Stomach (tissue), 9 donors: ENCODE results near the gene TREM1. TPM values are rescaled to one million over a fixed set of nuclear protein-coding genes. Genes with fewer than 3 reads are reported as not detected.

ENCODE experiments used
- DNase-seq, 2 donors: peaks; one replicate each; pipeline versions ENCODE4 v3.0.0 to v3.0.0-alpha.2; 2013 to 2019
- H3K27ac ChIP-seq, 5 donors: fragments of 200-600 bp in 4 of 5; sonication (generic) in 4 of 5; one replicate each; pipeline ENCODE4 v1.5.1; 2013 to 2019; ENCODE audit warnings: mild to moderate bottlenecking in 1 of 5, moderate library complexity in 1 of 5
- H3K27me3 ChIP-seq, 3 donors: fragments of 200-600 bp; sonication (generic); one replicate each; pipeline ENCODE4 v1.5.1; 2017 to 2019; ENCODE audit warnings: mixed run types in 1 of 3
- H3K36me3 ChIP-seq, 4 donors: fragments of 200-600 bp; sonication (generic); 1 replicate in 3 of 4; 2 replicates in 1 of 4; pipeline ENCODE4 v1.5.1; 2016 to 2019
- H3K4me1 ChIP-seq, 4 donors: fragments of 200-600 bp; sonication (generic); one replicate each; pipeline ENCODE4 v1.5.1; 2016 to 2019
- H3K4me3 ChIP-seq, 4 donors: fragments of 200-600 bp; sonication (generic) in 3 of 4; one replicate each; pipeline ENCODE4 v1.5.1; 2016 to 2019; ENCODE audit warnings: mild to moderate bottlenecking in 1 of 4
- H3K9me3 ChIP-seq, 4 donors: fragments of 200-600 bp; sonication (generic); one replicate each; pipeline ENCODE4 v1.5.1; 2016 to 2019
- EP300 ChIP-seq: sonication (generic); formaldehyde crosslinking; IDR thresholded peaks from one replicate; pipeline ENCODE4 v1.6.1; 2017; ENCODE audit warnings: antibody characterized with exemption
- POLR2A ChIP-seq, 4 donors: fragments of 450-650 bp; IDR thresholded peaks; one replicate each; pipeline ENCODE4 v1.6.1; 2016; ENCODE audit warnings: antibody characterized with exemption in 4 of 4, control low read depth in 2 of 4, mild to moderate bottlenecking in 1 of 4, moderate library complexity in 1 of 4
- POLR2AphosphoS5 ChIP-seq, 3 donors: sonication (generic); formaldehyde crosslinking; IDR thresholded peaks; one replicate each; pipeline ENCODE4 v1.6.1; 2016; ENCODE audit warnings: antibody characterized with exemption in 3 of 3
- WGBS, 5 donors: extraction: QIAGEN DNeasy Blood & Tissue Kit in 3 of 5; methylation state at CpG; one replicate each; pipeline versions ENCODE4 v1.1.5 to v1.1.7; 2013 to 2018; 5-methylcytosine and 5-hydroxymethylcytosine counted together
- intact Hi-C: fragments of 100-400 bp; cut with DNase I; formaldehyde crosslinking; loops from one replicate; pipeline ENCODE4 v1.15.1; 2023; ENCODE audit warnings: low total_unique reads
- polyA plus RNA-seq, 3 donors: library from polyadenylated mRNA; stranded (reverse); fragments of 200-250 nt; gene quantifications; one replicate each; pipeline ENCODE4 v1.2.3, GENCODE V29; 2013
- total RNA-seq, 5 donors: library from RNA; depleted of rRNA; stranded (reverse); fragments of >200 nt; gene quantifications; one replicate each; pipeline versions ENCODE4 v1.1.0 to v1.2.3, GENCODE V29; 2014 to 2016
- TF ChIP-seq, protein P1 (sequence below), 7 experiments: fragments of 450-650 bp in 4 of 7; fragments of 200-600 bp in 3 of 7; sonication (generic) in 3 of 7; IDR thresholded peaks; one replicate each; pipeline ENCODE4 v1.5.1; 2016 to 2019; ENCODE audit warnings: antibody characterized with exemption in 7 of 7, control low read depth in 2 of 7, mild to moderate bottlenecking in 1 of 7
- donor health status: healthy with polysubstance abuse.
- donor health status: Bipolar disorder and iron deficiency.
- donor health status: healthy.

The TREM1 gene
- total and polyA plus RNA-seq, 8 donors, result 0.10 to 7.7 (median 1.7) TPM; not detected in 5

DNA sequence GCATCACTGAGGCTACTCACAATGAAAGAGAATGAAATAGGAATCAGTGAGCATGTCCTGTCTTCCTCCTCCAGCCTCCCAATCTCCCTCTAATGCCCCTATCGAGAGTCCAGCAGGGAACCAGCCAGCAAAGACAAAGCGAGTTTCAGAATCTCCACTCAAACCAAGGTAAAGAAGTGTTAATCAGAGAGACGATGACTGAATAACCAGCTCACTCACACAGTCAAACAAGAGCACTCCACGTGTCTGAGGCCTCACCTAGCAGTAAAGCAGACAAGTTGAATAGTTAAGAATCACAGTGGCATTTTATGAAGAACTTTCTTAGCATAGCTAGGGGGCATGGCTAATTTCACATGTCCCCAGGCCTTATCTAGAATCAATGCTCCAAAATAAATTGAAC, 3.3 kb upstream of the TREM1 start:
- TF ChIP-seq POLR2A (IDR thresholded peaks at IDR 0.05) (no peak), EP300 (no peak), POLR2AphosphoS5 (IDR thresholded peaks at IDR 0.05) (no peak)
- TF ChIP-seq, protein P1, sequence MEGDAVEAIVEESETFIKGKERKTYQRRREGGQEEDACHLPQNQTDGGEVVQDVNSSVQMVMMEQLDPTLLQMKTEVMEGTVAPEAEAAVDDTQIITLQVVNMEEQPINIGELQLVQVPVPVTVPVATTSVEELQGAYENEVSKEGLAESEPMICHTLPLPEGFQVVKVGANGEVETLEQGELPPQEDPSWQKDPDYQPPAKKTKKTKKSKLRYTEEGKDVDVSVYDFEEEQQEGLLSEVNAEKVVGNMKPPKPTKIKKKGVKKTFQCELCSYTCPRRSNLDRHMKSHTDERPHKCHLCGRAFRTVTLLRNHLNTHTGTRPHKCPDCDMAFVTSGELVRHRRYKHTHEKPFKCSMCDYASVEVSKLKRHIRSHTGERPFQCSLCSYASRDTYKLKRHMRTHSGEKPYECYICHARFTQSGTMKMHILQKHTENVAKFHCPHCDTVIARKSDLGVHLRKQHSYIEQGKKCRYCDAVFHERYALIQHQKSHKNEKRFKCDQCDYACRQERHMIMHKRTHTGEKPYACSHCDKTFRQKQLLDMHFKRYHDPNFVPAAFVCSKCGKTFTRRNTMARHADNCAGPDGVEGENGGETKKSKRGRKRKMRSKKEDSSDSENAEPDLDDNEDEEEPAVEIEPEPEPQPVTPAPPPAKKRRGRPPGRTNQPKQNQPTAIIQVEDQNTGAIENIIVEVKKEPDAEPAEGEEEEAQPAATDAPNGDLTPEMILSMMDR (IDR thresholded peaks at IDR 0.05), result no peak
- no peaks in the 10 kb centered on the region for H3K4me1 ChIP-seq
- H3K4me3 ChIP-seq, result no peak overlapping the region
- H3K27me3 ChIP-seq, result peaks cover 0 to 15% (median 4%) of the 10 kb centered on the region in 3 donors
- 60 to 77% (median 76%) methylated on average over 4 of the region's 4 CpGs for WGBS, 5 donors
- H3K9me3 ChIP-seq, result no peaks in the 10 kb centered on the region
- no peak overlapping the region for H3K27ac ChIP-seq
- DNase-seq, result no peak
- H3K36me3 ChIP-seq, result no peaks in the 10 kb centered on the region
- intact Hi-C loops, result no loop called here

DNA sequence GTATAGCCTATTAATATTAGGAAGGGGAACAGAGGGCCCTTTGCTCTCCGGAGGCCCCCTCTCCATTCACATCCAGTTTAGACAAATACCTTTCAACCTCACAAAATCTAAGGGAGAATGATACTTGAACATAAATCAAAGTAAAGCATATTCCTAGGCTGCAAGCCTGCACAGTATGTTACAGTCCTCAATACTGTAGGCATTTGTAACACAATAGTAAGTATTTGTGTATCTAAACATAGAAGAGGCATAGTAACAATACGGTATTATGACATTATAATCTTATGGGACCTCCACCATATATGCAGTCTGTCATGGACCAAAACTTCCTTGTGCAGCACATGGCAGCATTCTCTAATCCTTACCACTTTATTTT, 2.3 kb upstream of the TREM1 start:
- intact Hi-C loops, result no loop called here
- WGBS, 5 donors, result 59 to 87% (median 77%) methylated on average over 2 of the region's 2 CpGs
- H3K4me1 ChIP-seq, result no peaks in the 10 kb centered on the region

DNA sequence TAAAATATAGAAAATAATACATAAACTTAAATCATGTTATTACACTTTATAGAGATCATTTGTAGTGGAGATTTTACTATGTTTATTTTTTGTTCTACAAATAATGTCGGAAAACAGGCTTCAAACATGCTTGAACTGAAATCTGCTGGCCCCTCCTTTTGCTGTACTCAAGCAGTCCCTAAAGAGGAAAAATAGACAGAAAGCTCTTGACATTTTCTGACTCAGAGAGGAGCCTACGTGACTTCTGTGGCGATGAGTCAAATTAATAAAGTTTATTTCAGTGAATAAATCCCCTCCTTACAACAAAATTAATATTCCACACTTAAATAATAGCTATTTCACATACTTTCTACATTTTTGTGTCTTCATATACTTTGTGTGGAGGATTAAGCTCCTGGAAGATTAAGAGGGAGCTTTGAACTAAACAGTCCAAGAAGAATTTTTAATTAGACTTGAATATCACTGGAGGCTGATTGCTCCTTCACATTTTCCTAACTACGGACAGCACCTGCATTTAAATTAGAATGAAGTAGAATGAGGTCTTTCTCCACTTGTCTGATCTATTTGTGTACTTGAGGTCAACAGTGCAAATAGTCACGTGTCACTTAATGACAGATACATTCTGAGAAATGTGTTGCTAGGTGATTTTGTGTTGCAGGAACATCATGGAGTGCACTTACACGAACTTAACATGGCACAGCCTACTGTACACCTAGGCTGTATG, 1.7 kb upstream of the TREM1 start:
- Histone ChIP-seq H3K9me3 (no peaks in the 10 kb centered on the region), H3K4me3 (no peak overlapping the region), H3K27ac (no peak overlapping the region), H3K36me3 (no peaks in the 10 kb centered on the region), H3K4me1 (no peaks in the 10 kb centered on the region), H3K27me3 (peaks cover 0 to 9% (median 4%) of the 10 kb centered on the region in 3 donors)
- 30 to 39% (median 35%) methylated on average over 6 of the region's 6 CpGs for WGBS, 5 donors
- intact Hi-C loops, result no loop called here
- DNase-seq, result peak in 1 of 2 donors; percentile 66
- TF ChIP-seq EP300 (no peak), POLR2A (IDR thresholded peaks at IDR 0.05) (no peak), POLR2AphosphoS5 (IDR thresholded peaks at IDR 0.05) (no peak)
- TF ChIP-seq, protein P1 (IDR thresholded peaks at IDR 0.05), result no peak

More for the DNA sequence above, 2.3 kb upstream of the TREM1 start:
- no peak for DNase-seq
- H3K27ac ChIP-seq, result no peak overlapping the region
- H3K4me3 ChIP-seq, result no peak overlapping the region
- no peaks in the 10 kb centered on the region for H3K36me3 ChIP-seq
- peaks cover 0 to 9% (median 4%) of the 10 kb centered on the region in 3 donors for H3K27me3 ChIP-seq
- TF ChIP-seq POLR2AphosphoS5 (IDR thresholded peaks at IDR 0.05), result no peak
- no peak for TF ChIP-seq EP300
- TF ChIP-seq POLR2A (IDR thresholded peaks at IDR 0.05), result no peak
- TF ChIP-seq, protein P1 (IDR thresholded peaks at IDR 0.05), result no peak
- H3K9me3 ChIP-seq, result no peaks in the 10 kb centered on the region

DNA sequence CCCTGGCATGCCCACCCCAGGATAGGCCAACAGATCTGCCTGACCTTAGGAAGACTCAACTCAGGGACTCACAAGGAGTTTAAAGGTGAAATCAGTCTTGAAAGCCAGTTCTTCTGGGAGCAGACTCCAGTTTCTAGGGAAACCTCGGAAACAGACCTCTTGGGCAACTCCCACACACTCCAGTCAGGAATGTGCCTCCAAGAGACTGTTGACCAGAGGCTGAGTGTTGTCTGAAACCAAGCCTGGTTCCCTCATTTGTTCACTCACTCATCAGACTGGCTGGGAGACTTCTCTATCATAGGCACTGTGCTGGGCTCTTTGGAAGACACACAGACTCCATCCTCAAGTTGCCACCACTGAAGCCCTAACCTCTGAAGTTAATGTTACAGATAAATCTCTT, 1.8 kb downstream of the TREM1 start:
- H3K27me3 ChIP-seq, result peaks cover 0 to 9% (median 4%) of the 10 kb centered on the region in 3 donors
- WGBS, 5 donors, result 28 to 75% (median 64%) methylated on average over 1 of the region's 1 CpG
- no peak for DNase-seq
- intact Hi-C loops, result no loop called here
- H3K27ac ChIP-seq, result no peak overlapping the region
- no peaks in the 10 kb centered on the region for H3K36me3 ChIP-seq
- no peaks in the 10 kb centered on the region for H3K4me1 ChIP-seq
- H3K9me3 ChIP-seq, result no peaks in the 10 kb centered on the region
- TF ChIP-seq, protein P1 (IDR thresholded peaks at IDR 0.05), result no peak
- TF ChIP-seq POLR2A (IDR thresholded peaks at IDR 0.05), result no peak
- no peak for TF ChIP-seq EP300
- TF ChIP-seq POLR2AphosphoS5 (IDR thresholded peaks at IDR 0.05), result no peak
- no peak overlapping the region for H3K4me3 ChIP-seq
